Choroid plexus epithelial cell (primary cell): ENCODE results near the gene ZNF827.

Source experiments
- DNase-seq: peaks from one replicate; pipeline ENCODE4 v3.0.0-alpha.2; 2010; ENCODE audit warnings: low read depth
- H3K4me3 ChIP-seq: 2 replicates; pipeline ENCODE4 v1.5.1; 2011; ENCODE audit warnings: low read depth, mild to moderate bottlenecking, control low read depth, low read length, moderate library complexity
- CTCF ChIP-seq: conservative IDR thresholded peaks from 2 replicates; pipeline ENCODE4 v1.5.1; 2011; ENCODE audit warnings: low read depth, mild to moderate bottlenecking, control low read depth, inconsistent platforms, low read length, moderate library complexity

Gene ZNF827

GRCh38 chr4:145743641-145744040, 195.0 kb downstream of the ZNF827 start:
- no peak overlapping the region for H3K4me3 ChIP-seq
- TF ChIP-seq CTCF = no peak
- DNase-seq = no peak

- DNase-seq = peak; percentile 11
- H3K4me3 ChIP-seq = no peak overlapping the region
- no peak for TF ChIP-seq CTCF
Observed at GRCh38 chr4:145740806-145741205, 197.8 kb downstream of the ZNF827 start.

DNA sequence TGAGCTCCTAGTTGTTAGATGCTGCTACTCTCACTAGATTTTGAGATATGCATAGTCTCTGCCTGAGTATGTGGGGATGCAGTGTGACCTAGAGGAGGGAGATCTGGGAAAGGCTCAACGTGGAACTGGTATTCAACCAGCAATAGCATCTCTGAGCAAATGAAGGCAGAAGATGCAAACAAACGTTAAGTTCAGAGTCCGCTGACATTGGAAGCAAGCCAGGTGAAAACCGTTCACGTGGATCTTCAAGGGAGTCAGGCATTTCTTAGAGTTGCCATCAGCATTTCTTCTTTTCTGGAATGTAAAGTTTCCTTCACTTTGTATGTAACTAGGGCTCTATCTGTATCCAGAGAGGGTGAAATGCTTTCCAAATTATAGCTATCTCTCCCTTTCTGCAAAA, 198.8 kb downstream of the ZNF827 start:
- DNase-seq = peak; percentile 65
- H3K4me3 ChIP-seq = no peak overlapping the region
- no peak for TF ChIP-seq CTCF

- DNase-seq = no peak
- no peak overlapping the region for H3K4me3 ChIP-seq
- no peak for TF ChIP-seq CTCF
Observed at GRCh38 chr4:145736241-145736831, 202.3 kb downstream of the ZNF827 start.

DNA sequence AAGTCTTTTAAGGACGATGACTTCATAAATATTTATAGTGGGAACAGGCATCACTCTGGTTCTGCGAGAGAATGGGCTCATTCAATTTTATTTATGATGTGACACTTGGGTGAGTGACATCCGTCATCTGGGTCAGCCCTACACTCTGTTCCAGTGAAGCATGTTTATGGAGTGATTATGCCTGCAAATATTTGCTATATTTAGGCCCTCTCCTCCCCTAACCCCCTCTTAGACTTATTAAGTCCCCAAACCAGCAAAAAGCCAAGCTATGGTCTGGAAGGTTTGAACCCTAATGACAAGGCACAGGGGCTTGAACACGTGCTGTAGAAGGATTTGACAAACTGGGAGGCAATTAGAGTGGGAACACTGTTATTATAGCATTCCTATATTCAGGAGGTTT, 202.8 kb downstream of the ZNF827 start:
- no peak overlapping the region for H3K4me3 ChIP-seq
- TF ChIP-seq CTCF = no peak
- DNase-seq = no peak

- DNase-seq = peak; percentile 96
- H3K4me3 ChIP-seq = no peak overlapping the region
- TF ChIP-seq CTCF = no peak
Observed at GRCh38 chr4:145735347-145735675, 203.3 kb downstream of the ZNF827 start.

DNA sequence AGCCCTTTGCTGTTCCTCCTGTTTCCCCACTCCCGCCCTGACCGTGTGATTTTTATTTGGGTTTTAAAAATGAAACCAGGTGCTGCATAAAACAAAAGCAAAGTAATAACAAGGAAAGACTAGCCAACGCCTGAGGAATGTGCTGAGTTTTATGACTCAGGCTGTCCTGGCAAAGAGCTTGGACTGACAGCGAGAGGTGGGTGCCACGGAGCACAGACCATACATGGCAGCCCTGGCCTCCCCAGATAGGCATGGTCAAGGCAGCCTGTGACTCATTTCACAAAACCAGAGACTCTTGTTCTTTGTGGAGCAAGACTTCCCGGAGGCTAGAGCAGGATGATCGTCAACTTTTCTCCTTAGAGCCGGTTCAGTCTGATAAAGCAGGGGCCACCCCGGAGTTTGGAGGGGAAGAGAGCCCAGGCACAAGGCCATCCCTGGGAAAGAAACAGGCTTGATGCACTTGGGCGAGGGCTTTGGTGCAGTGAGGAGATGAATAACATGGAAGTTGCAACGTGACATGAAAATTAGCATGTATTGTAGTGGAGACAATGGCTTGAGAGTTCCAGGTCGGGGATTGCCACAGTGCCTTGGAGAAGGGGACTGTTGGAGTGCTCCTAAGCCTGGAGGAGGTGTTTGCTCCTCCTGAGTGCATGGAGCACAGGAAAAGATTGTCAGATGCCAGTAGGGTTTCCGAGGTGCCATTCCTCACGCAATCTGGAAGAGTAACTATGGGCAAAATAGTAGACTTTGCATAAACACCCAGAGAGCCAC, 203.9 kb downstream of the ZNF827 start:
- no peak overlapping the region for H3K4me3 ChIP-seq
- DNase-seq = peak; percentile 90
- peak; percentile 2 for TF ChIP-seq CTCF
